Sigmoid colon (tissue), 7 donors: ENCODE results near the gene SLC19A1. TPM values are rescaled to one million over a fixed set of nuclear protein-coding genes. Genes with fewer than 3 reads are reported as not detected.

Source experiments
- DNase-seq: peaks from one replicate; pipeline ENCODE4 v3.0.0-alpha.2; 2019
- H3K27ac ChIP-seq, 4 donors: fragments of 200-600 bp; sonication (generic); one replicate each; pipeline ENCODE4 v1.5.1; 2016 to 2019; ENCODE audit warnings: mild to moderate bottlenecking in 1 of 4
- H3K27me3 ChIP-seq, 3 donors: fragments of 200-600 bp; sonication (generic); one replicate each; pipeline ENCODE4 v1.5.1; 2019; ENCODE audit warnings: mild to moderate bottlenecking in 1 of 3
- H3K36me3 ChIP-seq, 4 donors: fragments of 200-600 bp; sonication (generic); one replicate each; pipeline ENCODE4 v1.5.1; 2016 to 2019
- H3K4me1 ChIP-seq, 4 donors: fragments of 200-600 bp; sonication (generic); one replicate each; pipeline ENCODE4 v1.5.1; 2017 to 2019
- H3K4me3 ChIP-seq, 4 donors: fragments of 200-600 bp; sonication (generic); one replicate each; pipeline ENCODE4 v1.5.1; 2017 to 2019; ENCODE audit warnings: mild to moderate bottlenecking in 2 of 4, moderate library complexity in 1 of 4
- H3K9me3 ChIP-seq, 4 donors: fragments of 200-600 bp in 3 of 4; sonication (generic) in 3 of 4; one replicate each; pipeline versions ENCODE4 v1.5.1 to v1.6.1; 2013 to 2019
- EP300 ChIP-seq, 4 donors: sonication (generic); formaldehyde crosslinking; IDR thresholded peaks; one replicate each; pipeline ENCODE4 v1.6.1; 2017; ENCODE audit warnings: antibody characterized with exemption in 4 of 4
- POLR2A ChIP-seq, 2 donors: fragments of 450-650 bp; IDR thresholded peaks; one replicate each; pipeline ENCODE4 v1.6.1; 2016; ENCODE audit warnings: antibody characterized with exemption in 2 of 2, mild to moderate bottlenecking in 2 of 2, moderate library complexity in 2 of 2
- POLR2AphosphoS5 ChIP-seq, 4 donors: sonication (generic); formaldehyde crosslinking; IDR thresholded peaks; one replicate each; pipeline ENCODE4 v1.6.1; 2017; ENCODE audit warnings: antibody characterized with exemption in 4 of 4
- WGBS, 2 donors: extraction: QIAGEN DNeasy Blood & Tissue Kit; methylation state at CpG; one replicate each; pipeline ENCODE4 v1.1.7; 2013; 5-methylcytosine and 5-hydroxymethylcytosine counted together
- intact Hi-C: fragments of 100-400 bp; cut with DNase I; formaldehyde crosslinking; loops from one replicate; pipeline ENCODE4 v1.15.1; 2023
- polyA plus RNA-seq, 3 donors: library from polyadenylated mRNA; stranded (reverse); fragments of 200-250 nt; gene quantifications; one replicate each; pipeline ENCODE4 v1.2.3, GENCODE V29; 2013
- total RNA-seq, 4 donors: library from RNA; depleted of rRNA; stranded (reverse); fragments of >200 nt; gene quantifications; one replicate each; pipeline ENCODE4 v1.1.0, GENCODE V29; 2016
- TF ChIP-seq, protein P1 (sequence below), 4 experiments: fragments of 450-650 bp in 3 of 4; fragments of 200-600 bp in 1 of 4; IDR thresholded peaks; one replicate each; pipeline ENCODE4 v1.5.1; 2016 to 2019; ENCODE audit warnings: antibody characterized with exemption in 4 of 4, mild to moderate bottlenecking in 3 of 4, moderate library complexity in 2 of 4
- donor health status: healthy with polysubstance abuse.
- donor health status: Bipolar disorder and iron deficiency.
- donor health status: healthy.

SLC19A1 gene
- total and polyA plus RNA-seq, 7 donors: 1.8 to 10.7 (median 2.5) TPM

DNA sequence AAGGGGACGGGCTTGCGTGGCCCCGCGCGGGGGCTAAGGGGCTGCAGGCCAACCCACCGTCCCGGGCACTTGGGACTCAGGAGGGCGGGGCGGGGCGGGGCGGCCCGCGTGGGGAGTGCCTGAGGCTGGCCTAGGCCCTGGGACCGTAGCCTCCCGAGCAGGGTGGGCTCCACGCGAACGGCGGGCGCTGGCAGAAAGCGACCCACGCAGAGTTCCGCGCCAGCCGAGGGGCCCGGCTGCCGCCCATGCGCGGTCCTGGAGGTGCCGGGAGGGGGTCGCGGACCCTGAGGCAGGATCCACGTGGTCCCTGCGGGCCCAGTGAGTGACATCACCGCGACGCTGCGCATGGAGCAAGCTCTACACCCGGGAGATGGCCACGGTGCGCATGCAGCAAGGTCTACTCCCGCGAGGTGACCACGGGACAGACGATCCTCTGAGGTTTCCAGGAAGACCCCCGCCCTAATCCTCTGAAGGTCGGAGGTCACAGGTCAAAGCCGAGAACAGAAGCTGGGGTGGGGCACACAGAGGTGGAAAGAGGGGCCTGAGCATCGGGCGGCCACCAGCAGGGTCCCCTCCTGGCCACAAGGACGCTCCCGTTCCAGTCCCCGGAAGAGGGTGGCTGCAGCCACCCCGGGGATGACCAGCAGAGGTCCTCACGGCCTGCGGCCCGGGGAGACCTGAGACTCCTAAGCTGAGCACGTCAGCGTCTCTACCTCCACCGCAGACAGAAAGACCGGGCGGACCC lies 13.5 kb upstream of the SLC19A1 start:
- peaks cover 0 to 12% (median 11%) of the 10 kb centered on the region in 4 donors for H3K4me1 ChIP-seq
- intact Hi-C loops: loop anchor here (1.0 to 5.0 kb wide), 4 partner anchors 41 to 367 kb away; partner anchors contain the start of gene PCBP3
- H3K4me3 ChIP-seq: peak overlapping the region; percentile 41 to 60 (median 54)
- no peaks in the 10 kb centered on the region for H3K36me3 ChIP-seq
- no peaks in the 10 kb centered on the region for H3K9me3 ChIP-seq
- no peaks in the 10 kb centered on the region for H3K27me3 ChIP-seq
- WGBS, 2 donors: 1 to 11% methylated on average over 62 of the region's 62 CpGs
- TF ChIP-seq POLR2AphosphoS5 (IDR thresholded peaks at IDR 0.05) (peak in 1 of 4 donors; percentile 15), POLR2A (IDR thresholded peaks at IDR 0.05) (no peak), EP300 (IDR thresholded peaks at IDR 0.05) (no peak)
- TF ChIP-seq, protein P1, sequence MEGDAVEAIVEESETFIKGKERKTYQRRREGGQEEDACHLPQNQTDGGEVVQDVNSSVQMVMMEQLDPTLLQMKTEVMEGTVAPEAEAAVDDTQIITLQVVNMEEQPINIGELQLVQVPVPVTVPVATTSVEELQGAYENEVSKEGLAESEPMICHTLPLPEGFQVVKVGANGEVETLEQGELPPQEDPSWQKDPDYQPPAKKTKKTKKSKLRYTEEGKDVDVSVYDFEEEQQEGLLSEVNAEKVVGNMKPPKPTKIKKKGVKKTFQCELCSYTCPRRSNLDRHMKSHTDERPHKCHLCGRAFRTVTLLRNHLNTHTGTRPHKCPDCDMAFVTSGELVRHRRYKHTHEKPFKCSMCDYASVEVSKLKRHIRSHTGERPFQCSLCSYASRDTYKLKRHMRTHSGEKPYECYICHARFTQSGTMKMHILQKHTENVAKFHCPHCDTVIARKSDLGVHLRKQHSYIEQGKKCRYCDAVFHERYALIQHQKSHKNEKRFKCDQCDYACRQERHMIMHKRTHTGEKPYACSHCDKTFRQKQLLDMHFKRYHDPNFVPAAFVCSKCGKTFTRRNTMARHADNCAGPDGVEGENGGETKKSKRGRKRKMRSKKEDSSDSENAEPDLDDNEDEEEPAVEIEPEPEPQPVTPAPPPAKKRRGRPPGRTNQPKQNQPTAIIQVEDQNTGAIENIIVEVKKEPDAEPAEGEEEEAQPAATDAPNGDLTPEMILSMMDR (IDR thresholded peaks at IDR 0.05): peak; percentile 72 to 98 (median 94)
- peak; percentile 95 for DNase-seq
- H3K27ac ChIP-seq: peak overlapping the region; percentile 82 to 90 (median 87)

- peaks cover 0 to 12% (median 11%) of the 10 kb centered on the region in 4 donors for H3K4me1 ChIP-seq
- peak overlapping the region; percentile 82 to 90 (median 87) for H3K27ac ChIP-seq
- no peak for TF ChIP-seq POLR2A (IDR thresholded peaks at IDR 0.05)
- TF ChIP-seq, protein P1 (IDR thresholded peaks at IDR 0.05): no peak
- no peak for TF ChIP-seq EP300 (IDR thresholded peaks at IDR 0.05)
- no peak for TF ChIP-seq POLR2AphosphoS5 (IDR thresholded peaks at IDR 0.05)
- no peaks in the 10 kb centered on the region for H3K36me3 ChIP-seq
- WGBS, 2 donors: 1% methylated on average over 22 to 29 of the region's 34 CpGs
- no peaks in the 10 kb centered on the region for H3K9me3 ChIP-seq
- no peak for DNase-seq
- intact Hi-C loops: loop anchor here (5.0 kb wide), 2 partner anchors 87 to 367 kb away; partner anchors contain the start of gene PCBP3
- H3K27me3 ChIP-seq: no peaks in the 10 kb centered on the region
- peak overlapping the region; percentile 41 to 60 (median 54) for H3K4me3 ChIP-seq
Observed at GRCh38 chr21:45555251-45555556, 13.0 kb upstream of the SLC19A1 start.

- peak; percentile 91 for DNase-seq
- Histone ChIP-seq H3K9me3 (no peaks in the 10 kb centered on the region), H3K27ac (peak overlapping the region; percentile 70 to 79 (median 78)), H3K4me3 (peak overlapping the region; percentile 47 to 62 (median 58)), H3K36me3 (no peaks in the 10 kb centered on the region), H3K27me3 (no peaks in the 10 kb centered on the region), H3K4me1 (peaks cover 0 to 12% (median 11%) of the 10 kb centered on the region in 4 donors)
- intact Hi-C loops: loop anchor here (5.0 kb wide), 2 partner anchors 88 to 368 kb away; partner anchors contain the start of gene PCBP3
- TF ChIP-seq, protein P1 (IDR thresholded peaks at IDR 0.05): peak; percentile 64 to 86 (median 78)
- TF ChIP-seq POLR2AphosphoS5 (IDR thresholded peaks at IDR 0.05) (peak in 2 of 4 donors; percentile 34 to 45), EP300 (IDR thresholded peaks at IDR 0.05) (no peak)
- 1 to 4% methylated on average over 53 of the region's 53 CpGs for WGBS, 2 donors
Observed at GRCh38 chr21:45554477-45555175, 12.4 kb upstream of the SLC19A1 start.

GRCh38 chr21:45552696-45553391 lies 10.6 kb upstream of the SLC19A1 start:
- no peaks in the 10 kb centered on the region for H3K27me3 ChIP-seq
- TF ChIP-seq POLR2AphosphoS5 (IDR thresholded peaks at IDR 0.05): no peak
- TF ChIP-seq, protein P1 (IDR thresholded peaks at IDR 0.05): no peak
- 67 to 83% methylated on average over 29 of the region's 29 CpGs for WGBS, 2 donors
- no peaks in the 10 kb centered on the region for H3K36me3 ChIP-seq
- no peak overlapping the region for H3K4me3 ChIP-seq
- intact Hi-C loops: no loop called here
- H3K9me3 ChIP-seq: no peaks in the 10 kb centered on the region
- peak; percentile 66 for DNase-seq
- H3K27ac ChIP-seq: no peak overlapping the region
- H3K4me1 ChIP-seq: peaks cover 0 to 12% (median 11%) of the 10 kb centered on the region in 4 donors
